ENCODE results near the gene C16orf96. TPM values are rescaled to one million over a fixed set of nuclear protein-coding genes. Genes with fewer than 3 reads are reported as not detected.

C16orf96 gene
- total and polyA plus RNA-seq, 2 of the 13 experiments (the other 11 are each of a cell fraction or from before 2014, with no cell fraction given), result 0.03 TPM; not detected in 1

GRCh38 chr16:4614571-4615383, 58.6 kb downstream of the C16orf96 start, which contains the start of gene UBALD1 (continued):
- TF ChIP-seq NR0B2 (CRISPR knock-in tag; IDR thresholded peaks at IDR 0.05) (no peak), TMF1 (CRISPR knock-in tag; IDR thresholded peaks at IDR 0.05; ENCODE audit: low read depth) (no peak; the same call in 1 of the 2 replicates), REPIN1 (CRISPR knock-in tag; IDR thresholded peaks at IDR 0.05; ENCODE audit: borderline replicate concordance, low read depth) (no peak; the same call in 1 of the 2 replicates), CSRNP2 (CRISPR knock-in tag; conservative IDR thresholded peaks at IDR 0.05; ENCODE audit: low read depth) (no peak), HNRNPH1 (optimal IDR thresholded peaks at IDR 0.05; ENCODE audit: low read depth, low read length) (no peak), MYPOP (CRISPR knock-in tag; IDR thresholded peaks at IDR 0.05) (0 out of 2 replicates have a peak, but pooled peaks have one; percentile 22), DNMT1 (CRISPR knock-in tag; IDR thresholded peaks at IDR 0.05) (no peak), ZNF598 (CRISPR knock-in tag; IDR thresholded peaks at IDR 0.05; ENCODE audit: borderline replicate concordance) (no peak), ZNF44 (CRISPR knock-in tag; IDR thresholded peaks at IDR 0.05) (no peak), PAX8 (CRISPR knock-in tag; IDR thresholded peaks at IDR 0.05; ENCODE audit: borderline replicate concordance) (no peak), ZNF383 (CRISPR knock-in tag; IDR thresholded peaks at IDR 0.05; ENCODE audit: borderline replicate concordance) (no peak; the same call in 1 of the 2 replicates), ZNF121 (CRISPR knock-in tag; IDR thresholded peaks at IDR 0.05) (no peak), ZBTB37 (CRISPR knock-in tag; IDR thresholded peaks at IDR 0.05) (no peak), ZNF879 (CRISPR knock-in tag; IDR thresholded peaks at IDR 0.05) (no peak), ZNF367 (CRISPR knock-in tag; IDR thresholded peaks at IDR 0.05; ENCODE audit: borderline replicate concordance) (no peak; the same call in 1 of the 2 replicates), ZBTB7B (CRISPR knock-in tag; IDR thresholded peaks at IDR 0.05) (peak; percentile 76), SKI (IDR thresholded peaks at IDR 0.05; ENCODE audit: partially characterized antibody) (peak; percentile 88), ELK4 (CRISPR knock-in tag; IDR thresholded peaks at IDR 0.05; ENCODE audit: borderline replicate concordance) (no peak), RARA (CRISPR knock-in tag; IDR thresholded peaks at IDR 0.05) (0 out of 2 replicates have a peak, but pooled peaks have one; percentile 39), THYN1 (CRISPR knock-in tag; IDR thresholded peaks at IDR 0.05; ENCODE audit: borderline replicate concordance, low read depth) (no peak)

Data from HepG2 (cell line).